ENCODE data around the gene KLC4. TPM values are rescaled to one million over a fixed set of nuclear protein-coding genes. Genes with fewer than 3 reads are reported as not detected.

Gene KLC4
- total RNA-seq, result 71.6 TPM

GRCh38 chr6:43059168-43060033 lies at the start of gene KLC4, which contains the start of gene MRPL2:
Gene KLC4, plus strand, starts transcription at chr6:43059631. Its CDS starts 1,705 bp downstream, at chr6:43061336.
Gene MRPL2, minus strand, starts transcription at chr6:43059434. Its CDS starts 53 bp downstream, at chr6:43059381.
- peak; percentile 99 for DNase-seq (ENCODE audit: low spot score)

- no peak for DNase-seq (ENCODE audit: low spot score)
Observed at GRCh38 chr6:43011207-43011606, 48.2 kb upstream of the KLC4 start.

- DNase-seq (ENCODE audit: low spot score), result no peak
Observed at GRCh38 chr6:43012364-43012763, 47.1 kb upstream of the KLC4 start.

GRCh38 chr6:43013097-43013842 lies 46.2 kb upstream of the KLC4 start:
- no peak for DNase-seq (ENCODE audit: low spot score)

- peak; percentile 99 for DNase-seq (ENCODE audit: low spot score)
Observed at GRCh38 chr6:43013843-43014433, 45.5 kb upstream of the KLC4 start, which contains the start of the genes KLHDC3 and MEA1. Gene KLHDC3, plus strand, starts transcription at chr6:43014249. Its CDS starts 2,944 bp downstream, at chr6:43017193. Gene MEA1, minus strand, starts transcription at chr6:43013946. Its CDS starts 133 bp downstream, at chr6:43013813.

- DNase-seq (ENCODE audit: low spot score), result no peak
Observed at GRCh38 chr6:43014434-43014909, 45.0 kb upstream of the KLC4 start.

- DNase-seq (ENCODE audit: low spot score), result no peak
Observed at GRCh38 chr6:43016176-43016942, 43.1 kb upstream of the KLC4 start.

- DNase-seq (ENCODE audit: low spot score), result no peak
Observed at GRCh38 chr6:43016943-43017334, 42.5 kb upstream of the KLC4 start.

- DNase-seq (ENCODE audit: low spot score), result no peak
Observed at GRCh38 chr6:43019152-43019551, 40.3 kb upstream of the KLC4 start.

- DNase-seq (ENCODE audit: low spot score), result no peak
Observed at GRCh38 chr6:43020052-43020705, 39.3 kb upstream of the KLC4 start.

GRCh38 chr6:43020847-43021246 lies 38.6 kb upstream of the KLC4 start:
- DNase-seq (ENCODE audit: low spot score), result no peak

GRCh38 chr6:43021270-43022047 lies 38.0 kb upstream of the KLC4 start, which contains the start of gene RRP36:
Gene RRP36, plus strand, starts transcription at chr6:43021623. Its CDS starts 32 bp downstream, at chr6:43021655.
- DNase-seq (ENCODE audit: low spot score), result peak; percentile 67

GRCh38 chr6:43024436-43024835 lies 35.0 kb upstream of the KLC4 start:
- no peak for DNase-seq (ENCODE audit: low spot score)

GRCh38 chr6:43026365-43026764 lies 33.1 kb upstream of the KLC4 start:
- no peak for DNase-seq (ENCODE audit: low spot score)

GRCh38 chr6:43029120-43029519 lies 30.3 kb upstream of the KLC4 start:
- no peak for DNase-seq (ENCODE audit: low spot score)

GRCh38 chr6:43032326-43032725 lies 27.1 kb upstream of the KLC4 start:
- no peak for DNase-seq (ENCODE audit: low spot score)

GRCh38 chr6:43033496-43034189 lies 25.8 kb upstream of the KLC4 start:
- no peak for DNase-seq (ENCODE audit: low spot score)

- DNase-seq (ENCODE audit: low spot score), result no peak
Observed at GRCh38 chr6:43034190-43034525, 25.3 kb upstream of the KLC4 start.

- no peak for DNase-seq (ENCODE audit: low spot score)
Observed at GRCh38 chr6:43035495-43036194, 23.8 kb upstream of the KLC4 start.

Measured in mucosa of gallbladder (tissue), 1 donor.